ENCODE results near the gene FAM181A.

The FAM181A gene

GRCh38 chr14:93903342-93904184 lies 23.6 kb upstream of the FAM181A start:
- DNase-seq (ENCODE audit: low read depth), result no peak

GRCh38 chr14:93905623-93906022 lies 21.5 kb upstream of the FAM181A start:
- no peak for DNase-seq (ENCODE audit: low read depth)

- no peak for DNase-seq (ENCODE audit: low read depth)
These were observed 20.5 kb upstream of the FAM181A start for GRCh38 chr14:93906341-93907329.

GRCh38 chr14:93909429-93910128 lies 17.6 kb upstream of the FAM181A start:
- DNase-seq (ENCODE audit: low read depth), result no peak

GRCh38 chr14:93911975-93912615 lies 15.0 kb upstream of the FAM181A start:
- no peak for DNase-seq (ENCODE audit: low read depth)

GRCh38 chr14:93912782-93913181 lies 14.4 kb upstream of the FAM181A start:
- no peak for DNase-seq (ENCODE audit: low read depth)

GRCh38 chr14:93914278-93914677 lies 12.9 kb upstream of the FAM181A start:
- DNase-seq (ENCODE audit: low read depth), result no peak

GRCh38 chr14:93915070-93915705 lies 12.0 kb upstream of the FAM181A start:
- no peak for DNase-seq (ENCODE audit: low read depth)

GRCh38 chr14:93915800-93916199 lies 11.3 kb upstream of the FAM181A start:
- DNase-seq (ENCODE audit: low read depth), result no peak

GRCh38 chr14:93916498-93916897 lies 10.6 kb upstream of the FAM181A start:
- DNase-seq (ENCODE audit: low read depth), result no peak

- DNase-seq (ENCODE audit: low read depth), result no peak
These were observed 10.0 kb upstream of the FAM181A start for GRCh38 chr14:93917141-93917540.

GRCh38 chr14:93921001-93921806 lies 5.9 kb upstream of the FAM181A start:
- no peak for DNase-seq (ENCODE audit: low read depth)

GRCh38 chr14:93923626-93924025 lies 3.5 kb upstream of the FAM181A start:
- no peak for DNase-seq (ENCODE audit: low read depth)

- DNase-seq (ENCODE audit: low read depth), result no peak
These were observed 2.4 kb upstream of the FAM181A start for GRCh38 chr14:93924592-93925355.

- DNase-seq (ENCODE audit: low read depth), result no peak
These were observed 1.7 kb upstream of the FAM181A start for GRCh38 chr14:93925374-93925895.

- no peak for DNase-seq (ENCODE audit: low read depth)
These were observed 785 bp upstream of the FAM181A start for GRCh38 chr14:93926245-93926872.

- no peak for DNase-seq (ENCODE audit: low read depth)
These were observed 629 bp downstream of the FAM181A start for GRCh38 chr14:93927800-93928145.

- no peak for DNase-seq (ENCODE audit: low read depth)
These were observed 1.3 kb downstream of the FAM181A start for GRCh38 chr14:93928184-93929047.
